Mucosa of descending colon (tissue), 3 donors: ENCODE results near the gene OMP. TPM values are rescaled to one million over a fixed set of nuclear protein-coding genes. Genes with fewer than 3 reads are reported as not detected.
A peak's percentile ranks its signal among the peaks of the same experiment; 100 is the strongest.

Experiments
- ATAC-seq: fragments of 200-7000 bp; cut with Tn5 transposase; one replicate; pipeline ENCODE4 v1.9.1; 2020; ENCODE audit warnings: mild to moderate bottlenecking, moderate library complexity
- DNase-seq, 3 donors: peaks; one replicate each; pipeline ENCODE4 v3.0.0-alpha.2; 2020
- H3K36me3 ChIP-seq: fragments of 200-600 bp; one replicate; pipeline ENCODE4 v1.8.0; 2021; ENCODE audit warnings: low read depth, mild to moderate bottlenecking
- H3K4me1 ChIP-seq: fragments of 200-600 bp; one replicate; pipeline ENCODE4 v1.8.0; 2021; ENCODE audit warnings: low read depth, mild to moderate bottlenecking
- H3K4me3 ChIP-seq: fragments of 200-600 bp; one replicate; pipeline ENCODE4 v1.8.0; 2021; ENCODE audit warnings: mild to moderate bottlenecking
- H3K9me3 ChIP-seq: fragments of 200-600 bp; one replicate; pipeline ENCODE4 v1.8.0; 2021; ENCODE audit warnings: mild to moderate bottlenecking
- CTCF ChIP-seq: fragments of 200-600 bp; IDR thresholded peaks from one replicate; pipeline ENCODE4 v1.8.0; 2022; ENCODE audit warnings: antibody characterized with exemption, mild to moderate bottlenecking
- intact Hi-C, 2 donors: fragments of 100-400 bp; cut with DNase I in 1 of 2; cut with micrococcal nuclease in 1 of 2; formaldehyde crosslinking; loops; one replicate each; pipeline versions ENCODE4 v1.11.0 to v1.11.1; 2022; cut with DNase I, micrococcal nuclease
- total RNA-seq, 3 donors: library from RNA; stranded (reverse); fragmentation: NEBNext Ultra II Directional in 2 of 3; extraction: Animal tissue kit (Norgen Biotek cat#: 25700) in 2 of 3; gene quantifications; one replicate each; pipeline versions ENCODE4 v1.2.1 to v1.2.4, GENCODE V29; 2021 to 2023
- donor health status: DM: no; HTN: no; CAD: no; lungs with moderate emphysema.
- donor health status: DM: no; HTN: no; CAD: no.
- donor health status: DM: no; HTN: yes; CAD: no.

The OMP gene
- total RNA-seq, 3 donors from 2014 or later: 10.3 to 21.1 (median 11.3) TPM

GRCh38 chr11:77090373-77091111 is 12.1 kb upstream of the OMP start:
- Histone ChIP-seq H3K9me3 (no peaks in the 10 kb centered on the region), H3K36me3 (no peaks in the 10 kb centered on the region), H3K4me3 (no peak overlapping the region), H3K4me1 (peaks cover 73% of the 10 kb centered on the region)
- no peak for TF ChIP-seq CTCF
- peak; percentile 38 for ATAC-seq
- DNase-seq: peak; percentile 50 to 75 (median 72)
- intact Hi-C loops: loop anchor here (5.0 kb wide), 1 partner anchor 43 kb away; no protein-coding TSS in a partner anchor

- intact Hi-C loops: loop anchor here (5.0 kb wide), 1 partner anchor 44 kb away; no protein-coding TSS in a partner anchor
- Histone ChIP-seq H3K4me1 (peaks cover 71% of the 10 kb centered on the region), H3K9me3 (no peaks in the 10 kb centered on the region), H3K4me3 (no peak overlapping the region), H3K36me3 (no peaks in the 10 kb centered on the region)
- ATAC-seq (peak; percentile 58), DNase-seq (peak; percentile 86 to 96 (median 94))
- peak; percentile 94 for TF ChIP-seq CTCF
These were observed 11.3 kb upstream of the OMP start for GRCh38 chr11:77091146-77091940.

GRCh38 chr11:77092382-77092781 is 10.3 kb upstream of the OMP start:
- Histone ChIP-seq H3K9me3 (no peaks in the 10 kb centered on the region), H3K4me3 (no peak overlapping the region), H3K4me1 (peaks cover 68% of the 10 kb centered on the region), H3K36me3 (no peaks in the 10 kb centered on the region)
- intact Hi-C loops: loop anchor here (5.0 kb wide), 1 partner anchor 45 kb away; no protein-coding TSS in a partner anchor
- TF ChIP-seq CTCF: no peak
- ATAC-seq (no peak), DNase-seq (peak in 2 of 3 donors; percentile 29 to 50)

GRCh38 chr11:77093056-77093891 is 9.4 kb upstream of the OMP start:
- DNase-seq: peak in 2 of 3 donors; percentile 35 to 49
- H3K9me3 ChIP-seq: no peaks in the 10 kb centered on the region
- intact Hi-C loops: loop anchor here (5.0 kb wide), 1 partner anchor 46 kb away; no protein-coding TSS in a partner anchor
- ATAC-seq: no peak
- peaks cover 59% of the 10 kb centered on the region for H3K4me1 ChIP-seq
- TF ChIP-seq CTCF: no peak
- H3K4me3 ChIP-seq: no peak overlapping the region
- no peaks in the 10 kb centered on the region for H3K36me3 ChIP-seq
